Parathyroid adenoma (tissue), 2 donors: ENCODE results near the gene TAOK3.

Experiments used
- H2AFZ ChIP-seq: fragments of 300-600 bp; sonication (generic); one replicate; pipeline ENCODE4 v1.7.0; 2017; ENCODE audit warnings: antibody characterized with exemption, mild to moderate bottlenecking
- H3K27ac ChIP-seq: fragments of 300-600 bp; sonication (generic); one replicate; pipeline ENCODE4 v1.7.0; 2017
- H3K27me3 ChIP-seq: fragments of 300-600 bp; sonication (generic); one replicate; pipeline ENCODE4 v1.7.0; 2017; ENCODE audit warnings: low read length; ENCODE audit not compliant: control insufficient read depth, insufficient read depth
- H3K36me3 ChIP-seq: fragments of 300-600 bp; sonication (generic); one replicate; pipeline ENCODE4 v1.7.0; 2017; ENCODE audit warnings: low read length; ENCODE audit not compliant: control insufficient read depth, insufficient read depth
- H3K4me1 ChIP-seq: fragments of 300-600 bp; sonication (generic); one replicate; pipeline ENCODE4 v1.7.0; 2017; ENCODE audit warnings: control low read depth
- H3K4me2 ChIP-seq: fragments of 300-600 bp; sonication (generic); one replicate; pipeline ENCODE4 v1.7.0; 2017; ENCODE audit warnings: low read length
- H3K4me3 ChIP-seq: fragments of 300-600 bp; sonication (generic); one replicate; pipeline ENCODE4 v1.7.0; 2017; ENCODE audit warnings: low read depth, low read length
- H3K79me2 ChIP-seq: fragments of 300-600 bp; sonication (generic); one replicate; pipeline ENCODE4 v1.7.0; 2017; ENCODE audit warnings: control low read depth
- H3K9ac ChIP-seq: fragments of 300-600 bp; sonication (generic); one replicate; pipeline ENCODE4 v1.7.0; 2017; ENCODE audit warnings: mild to moderate bottlenecking
- H3K9me3 ChIP-seq: fragments of 300-600 bp; sonication (generic); one replicate; pipeline ENCODE4 v1.7.0; 2017; ENCODE audit warnings: low read length; ENCODE audit not compliant: control insufficient read depth
- TF ChIP-seq, protein P1 (sequence below): fragments of 300-600 bp; sonication (generic); IDR thresholded peaks from one replicate; pipeline ENCODE4 v1.7.0; 2017; ENCODE audit warnings: antibody characterized with exemption, mild to moderate bottlenecking
- donor health status: primary hyperparathyroidism.

TAOK3 gene

DNA sequence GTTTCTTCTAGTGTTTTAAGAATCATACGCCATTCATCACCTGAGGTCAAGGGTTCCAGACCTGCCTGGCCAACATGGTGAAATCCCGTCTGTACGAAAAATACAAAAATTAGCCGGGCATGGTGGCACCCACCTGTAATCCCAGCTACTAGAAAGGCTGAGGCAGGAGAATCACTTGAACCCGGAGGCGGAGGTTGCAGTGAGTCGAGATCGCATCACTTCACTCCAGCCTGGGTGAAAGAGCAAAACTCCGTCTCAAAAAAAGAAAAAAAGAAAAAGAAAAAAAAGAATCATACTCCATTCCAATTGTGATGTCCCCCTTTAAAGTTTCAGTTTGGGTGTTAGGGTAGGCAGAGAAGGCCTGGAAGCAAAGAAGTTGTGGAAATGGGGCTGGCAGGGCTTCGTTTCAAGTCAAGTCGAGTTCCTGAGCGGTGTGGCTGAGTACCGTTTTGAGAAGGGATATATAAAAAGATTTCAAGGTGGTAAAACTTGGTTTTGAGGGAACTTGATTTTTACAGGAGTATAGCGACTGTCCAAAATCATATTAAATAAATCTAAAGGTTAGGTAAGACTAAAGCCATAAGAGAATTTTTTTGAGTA is 1.5 kb upstream of the TAOK3 start:
- H3K4me3 ChIP-seq: no peak overlapping the region

DNA sequence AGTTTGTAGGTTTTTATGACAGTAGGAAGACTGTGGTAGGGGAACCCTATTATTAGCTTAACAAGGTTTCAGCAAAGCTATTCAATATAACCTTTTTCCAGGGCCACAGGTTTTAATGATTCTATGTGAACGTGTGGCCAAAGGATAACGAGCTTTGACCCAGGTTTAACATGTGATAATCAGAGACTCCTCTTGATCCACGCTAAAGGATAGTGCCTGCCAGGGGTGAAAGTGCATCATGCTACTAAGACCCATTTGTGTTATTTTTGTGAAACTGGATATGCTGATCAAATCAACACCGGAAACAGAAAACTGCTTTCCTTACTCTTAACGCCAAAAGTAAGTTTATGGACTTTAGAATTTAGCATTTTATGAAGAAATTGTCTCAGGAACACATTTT is 909 bp upstream of the TAOK3 start:
- no peaks in the 10 kb centered on the region for H3K9me3 ChIP-seq
- H3K79me2 ChIP-seq: peaks cover 20% of the 10 kb centered on the region
- no peak overlapping the region for H2AFZ ChIP-seq
- no peaks in the 10 kb centered on the region for H3K27me3 ChIP-seq
- TF ChIP-seq, protein P1, sequence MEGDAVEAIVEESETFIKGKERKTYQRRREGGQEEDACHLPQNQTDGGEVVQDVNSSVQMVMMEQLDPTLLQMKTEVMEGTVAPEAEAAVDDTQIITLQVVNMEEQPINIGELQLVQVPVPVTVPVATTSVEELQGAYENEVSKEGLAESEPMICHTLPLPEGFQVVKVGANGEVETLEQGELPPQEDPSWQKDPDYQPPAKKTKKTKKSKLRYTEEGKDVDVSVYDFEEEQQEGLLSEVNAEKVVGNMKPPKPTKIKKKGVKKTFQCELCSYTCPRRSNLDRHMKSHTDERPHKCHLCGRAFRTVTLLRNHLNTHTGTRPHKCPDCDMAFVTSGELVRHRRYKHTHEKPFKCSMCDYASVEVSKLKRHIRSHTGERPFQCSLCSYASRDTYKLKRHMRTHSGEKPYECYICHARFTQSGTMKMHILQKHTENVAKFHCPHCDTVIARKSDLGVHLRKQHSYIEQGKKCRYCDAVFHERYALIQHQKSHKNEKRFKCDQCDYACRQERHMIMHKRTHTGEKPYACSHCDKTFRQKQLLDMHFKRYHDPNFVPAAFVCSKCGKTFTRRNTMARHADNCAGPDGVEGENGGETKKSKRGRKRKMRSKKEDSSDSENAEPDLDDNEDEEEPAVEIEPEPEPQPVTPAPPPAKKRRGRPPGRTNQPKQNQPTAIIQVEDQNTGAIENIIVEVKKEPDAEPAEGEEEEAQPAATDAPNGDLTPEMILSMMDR: no peak
- H3K27ac ChIP-seq: peak overlapping the region; percentile 75
- no peaks in the 10 kb centered on the region for H3K36me3 ChIP-seq
- peaks cover 7% of the 10 kb centered on the region for H3K4me1 ChIP-seq
- H3K4me2 ChIP-seq: peak overlapping the region; percentile 97
- no peak overlapping the region for H3K9ac ChIP-seq
- H3K4me3 ChIP-seq: peak overlapping the region; percentile 94

More for the DNA sequence above, 1.5 kb upstream of the TAOK3 start:
- TF ChIP-seq, protein P1: no peak
- H3K4me1 ChIP-seq: peaks cover 7% of the 10 kb centered on the region
- peaks cover 24% of the 10 kb centered on the region for H3K79me2 ChIP-seq
- no peak overlapping the region for H3K27ac ChIP-seq
- H2AFZ ChIP-seq: no peak overlapping the region
- H3K9ac ChIP-seq: no peak overlapping the region
- no peak overlapping the region for H3K4me2 ChIP-seq
- H3K9me3 ChIP-seq: no peaks in the 10 kb centered on the region
- no peaks in the 10 kb centered on the region for H3K27me3 ChIP-seq
- no peaks in the 10 kb centered on the region for H3K36me3 ChIP-seq

DNA sequence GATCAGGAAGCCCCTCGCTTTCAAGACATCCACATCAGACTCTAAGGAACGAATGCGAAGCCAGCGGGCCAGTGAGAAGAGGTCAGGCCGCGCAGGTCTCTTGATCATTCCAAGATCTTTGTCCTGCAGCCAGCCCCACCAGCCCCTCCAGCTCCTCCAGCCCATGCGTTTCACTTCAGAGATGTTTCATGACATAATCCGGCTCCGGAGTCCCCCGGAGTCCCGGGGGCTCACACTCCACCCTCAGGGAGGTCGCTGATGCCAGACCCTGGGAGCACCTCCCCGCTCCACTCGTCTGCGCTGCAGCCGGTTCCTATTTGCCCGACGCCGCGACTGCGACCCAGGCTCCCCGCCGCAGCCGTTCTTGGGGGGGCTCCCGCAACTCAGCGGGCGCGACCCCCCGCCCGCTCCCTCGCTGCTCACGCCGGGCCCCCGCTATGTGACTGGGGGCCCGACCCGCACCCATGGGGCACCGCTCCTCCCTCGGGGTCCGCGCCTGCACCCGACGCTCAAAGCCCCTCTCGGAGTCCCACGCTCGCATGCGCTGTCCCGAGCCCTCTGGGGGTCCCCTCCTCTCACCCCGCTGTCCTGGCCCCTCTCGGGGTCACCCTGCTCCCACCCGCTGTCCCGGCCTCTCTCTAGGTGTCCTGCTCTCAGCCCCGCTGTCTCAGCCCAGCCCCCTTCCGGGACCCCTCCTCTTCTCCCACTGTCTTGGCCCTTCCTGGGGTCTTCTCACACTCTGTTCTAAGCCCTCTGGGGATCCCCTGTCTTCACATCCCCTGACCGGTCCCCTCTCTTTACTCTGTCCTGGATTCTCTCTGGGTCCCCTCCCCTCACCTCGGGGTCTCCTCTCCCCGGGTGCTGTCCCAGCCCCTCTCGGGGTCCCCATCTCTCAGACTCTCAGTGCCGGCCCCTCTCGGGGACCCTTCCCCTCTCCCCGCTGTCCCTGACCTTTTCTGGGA is 1.1 kb downstream of the TAOK3 start:
- peak overlapping the region; percentile 89 for H3K4me2 ChIP-seq
- peak overlapping the region; percentile 92 for H2AFZ ChIP-seq
- H3K9me3 ChIP-seq: no peaks in the 10 kb centered on the region
- H3K9ac ChIP-seq: no peak overlapping the region
- no peak overlapping the region for H3K27ac ChIP-seq
- no peaks in the 10 kb centered on the region for H3K36me3 ChIP-seq
- peaks cover 14% of the 10 kb centered on the region for H3K79me2 ChIP-seq
- no peaks in the 10 kb centered on the region for H3K27me3 ChIP-seq
- H3K4me3 ChIP-seq: peak overlapping the region; percentile 94
- TF ChIP-seq, protein P1: no peak
- H3K4me1 ChIP-seq: peaks cover 5% of the 10 kb centered on the region

DNA sequence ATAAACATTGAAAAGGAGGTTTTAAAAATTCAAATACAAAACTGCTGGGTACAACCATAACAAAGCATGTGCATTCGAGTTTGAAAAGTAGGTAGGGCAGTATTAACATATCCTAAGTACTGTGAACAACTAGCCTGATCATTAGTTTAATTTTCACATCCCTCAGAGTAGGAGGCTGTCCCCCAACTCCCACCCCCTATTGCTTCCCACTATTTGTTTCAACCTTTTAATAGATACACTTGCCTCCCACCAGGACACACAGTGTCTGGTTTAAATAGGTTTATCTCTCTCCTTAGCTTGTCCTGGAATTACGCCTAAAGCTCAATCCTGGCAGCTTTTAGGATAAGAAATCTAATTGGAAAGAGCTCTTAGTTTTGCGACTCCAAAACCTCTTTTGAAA is 2.1 kb downstream of the TAOK3 start:
- Histone ChIP-seq H3K4me3 (peak overlapping the region; percentile 94), H3K27ac (no peak overlapping the region), H3K9me3 (no peaks in the 10 kb centered on the region), H3K4me2 (peak overlapping the region; percentile 89), H3K36me3 (no peaks in the 10 kb centered on the region), H3K4me1 (peaks cover 5% of the 10 kb centered on the region), H3K27me3 (no peaks in the 10 kb centered on the region), H3K79me2 (peaks cover 14% of the 10 kb centered on the region), H2AFZ (peak overlapping the region; percentile 92), H3K9ac (no peak overlapping the region)
- TF ChIP-seq, protein P1: no peak
